WTC11 (cell line): Measurements from ENCODE around the gene SHC3. TPM values are rescaled to one million over a fixed set of nuclear protein-coding genes. Genes with fewer than 3 reads are reported as not detected.

Experiments
- ATAC-seq: fragments of 200-7000 bp; cut with Tn5 transposase; 2 replicates; pipeline ENCODE4 v1.10.0; 2021; ENCODE audit warnings: mild to moderate bottlenecking, moderate library complexity
- CTCF ChIA-PET: fragments of 300-600 bp; sonication (Branson Sonifier 250); formaldehyde crosslinking; loops from one replicate; lab custom pipeline; 2021; ENCODE audit warnings: antibody characterized with exemption; lab: Charles Lee
- POLR2A ChIA-PET: fragments of 350-600 bp; sonication (Branson Sonifier 250); formaldehyde crosslinking; loops from one replicate; lab custom pipeline; 2021; ENCODE audit warnings: antibody characterized with exemption; lab: Charles Lee
- DNase-seq: peaks from one replicate; pipeline ENCODE4 v3.0.0; 2021; ENCODE audit warnings: low spot score
- H3K27ac Mint-ChIP-seq: 2 replicates; pipeline ENCODE4 v1.8.0; 2021; ENCODE audit warnings: mixed read lengths
- H3K27me3 Mint-ChIP-seq: 2 replicates; pipeline ENCODE4 v1.8.0; 2021; ENCODE audit warnings: low read depth, mild to moderate bottlenecking, moderate library complexity, mixed read lengths
- H3K36me3 Mint-ChIP-seq: 2 replicates; pipeline ENCODE4 v1.8.0; 2021; ENCODE audit warnings: mixed read lengths
- H3K4me1 Mint-ChIP-seq: 2 replicates; pipeline ENCODE4 v1.8.0; 2022; ENCODE audit warnings: mixed read lengths
- H3K4me3 Mint-ChIP-seq: 2 replicates; pipeline ENCODE4 v1.8.0; 2021; ENCODE audit warnings: mild to moderate bottlenecking, moderate library complexity, mixed read lengths
- H3K9me3 Mint-ChIP-seq: 2 replicates; pipeline ENCODE4 v1.8.0; 2021; ENCODE audit warnings: mixed read lengths
- ATF1 ChIP-seq: sonication (generic); formaldehyde crosslinking; IDR thresholded peaks from 2 replicates; pipeline ENCODE4 v1.8.1; 2023; ENCODE audit warnings: mild to moderate bottlenecking, moderate library complexity, missing genetic modification reagents
- ESRRA ChIP-seq: sonication (generic); formaldehyde crosslinking; IDR thresholded peaks from 2 replicates; pipeline ENCODE4 v1.8.1; 2022; ENCODE audit warnings: mild to moderate bottlenecking, missing genetic modification reagents, borderline replicate concordance
- ETV6 ChIP-seq: sonication (generic); formaldehyde crosslinking; IDR thresholded peaks from 2 replicates; pipeline ENCODE4 v1.8.1; 2022; ENCODE audit warnings: mild to moderate bottlenecking, missing genetic modification reagents
- HMGA2 ChIP-seq: fragments of 250-450 bp; sonication (Bioruptor Pico); IDR thresholded peaks from 2 replicates; pipeline ENCODE4 v1.4.0; 2021; ENCODE audit warnings: mild to moderate bottlenecking, moderate library complexity
- SMAD4 ChIP-seq: sonication (generic); formaldehyde crosslinking; IDR thresholded peaks from 2 replicates; pipeline ENCODE4 v1.8.0; 2022; ENCODE audit warnings: mild to moderate bottlenecking, missing genetic modification reagents
- SP1 ChIP-seq: sonication (generic); formaldehyde crosslinking; conservative IDR thresholded peaks from 2 replicates; pipeline ENCODE4 v1.8.1; 2022; ENCODE audit warnings: missing genetic modification reagents
- ZNF219 ChIP-seq: sonication (generic); formaldehyde crosslinking; IDR thresholded peaks from 2 replicates; pipeline ENCODE4 v1.8.0; 2023; ENCODE audit warnings: missing genetic modification reagents, mild to moderate bottlenecking, borderline replicate concordance
- total RNA-seq: library from RNA; stranded (reverse); gene quantifications from 3 replicates; pipeline ENCODE4 v1.2.3, GENCODE V29; 2021
- TF ChIP-seq, protein P1 (sequence below): sonication (generic); formaldehyde crosslinking; IDR thresholded peaks from 2 replicates; pipeline ENCODE4 v1.8.1; 2023; ENCODE audit warnings: mild to moderate bottlenecking, missing genetic modification reagents, borderline replicate concordance
- TF ChIP-seq, protein P2 (sequence below): sonication (generic); formaldehyde crosslinking; IDR thresholded peaks from 2 replicates; pipeline ENCODE4 v1.8.1; 2022; ENCODE audit warnings: low read depth, missing genetic modification reagents, borderline replicate concordance
- TF ChIP-seq, protein P3 (sequence below): sonication (generic); formaldehyde crosslinking; IDR thresholded peaks from 2 replicates; pipeline ENCODE4 v1.8.0; 2023; ENCODE audit warnings: missing genetic modification reagents, mild to moderate bottlenecking, borderline replicate concordance
- TF ChIP-seq, protein P4 (sequence below): sonication (generic); formaldehyde crosslinking; IDR thresholded peaks from 2 replicates; pipeline ENCODE4 v1.8.0; 2022; ENCODE audit warnings: mild to moderate bottlenecking, missing genetic modification reagents
- TF ChIP-seq, protein P5 (sequence below): sonication (generic); formaldehyde crosslinking; IDR thresholded peaks from 2 replicates; pipeline ENCODE4 v1.8.0; 2023; ENCODE audit warnings: missing genetic modification reagents
- TF ChIP-seq, protein P6 (sequence below): fragments of 250-450 bp; sonication (Bioruptor Pico); conservative IDR thresholded peaks from 2 replicates; pipeline ENCODE4 v1.9.0; 2021; ENCODE audit warnings: mild to moderate bottlenecking

SHC3 gene
- total RNA-seq, 1 experiment from 2014 or later: 4.9 TPM

DNA sequence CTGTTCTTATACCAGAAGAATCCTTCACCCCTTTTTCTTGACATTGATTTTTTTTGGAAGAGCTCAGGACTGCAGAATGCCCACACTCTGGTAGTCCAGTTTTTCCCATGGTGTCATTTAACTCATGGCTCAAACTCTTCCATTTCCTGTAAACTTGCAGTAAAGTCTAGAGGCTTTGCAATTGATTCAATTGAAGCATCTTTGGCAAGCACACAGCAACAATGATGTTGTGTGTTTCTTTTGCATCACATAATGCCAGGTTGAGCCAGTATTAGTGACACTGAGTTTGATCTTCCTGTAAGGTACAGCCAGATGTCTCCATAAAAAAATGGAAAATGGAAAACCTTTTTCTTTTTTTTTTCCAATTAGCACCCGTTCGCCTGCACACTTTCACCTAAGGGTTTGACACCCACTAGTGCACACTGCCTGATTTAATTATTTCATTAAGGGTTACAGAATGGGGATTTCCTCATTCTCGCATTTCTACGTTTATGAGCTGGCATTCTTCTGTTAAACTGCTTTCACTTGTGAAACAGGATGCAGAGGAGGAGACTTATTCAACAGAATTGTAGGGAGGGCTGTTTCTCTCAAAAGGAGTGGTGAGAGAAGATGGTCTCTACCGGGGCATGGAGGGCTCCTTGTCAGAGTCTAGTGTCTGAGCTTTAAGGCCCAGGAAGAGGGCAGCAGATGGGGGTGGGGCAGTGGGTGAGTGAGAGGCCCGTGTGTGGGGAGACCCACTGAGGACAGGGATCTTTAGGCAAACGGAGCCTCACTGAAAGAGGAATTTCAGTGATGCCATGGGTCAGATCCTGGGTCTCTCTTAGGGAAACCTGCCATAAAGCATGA is 189.6 kb downstream of the SHC3 start:
- 0 out of 2 replicates have a peak overlapping the region, but pooled peaks have one; percentile 5 for H3K4me3 Mint-ChIP-seq
- H3K9me3 Mint-ChIP-seq: peaks cover 9% of the 10 kb centered on the region
- no peak for ATAC-seq
- no peak for DNase-seq
- no peak overlapping the region for H3K27ac Mint-ChIP-seq
- H3K36me3 Mint-ChIP-seq: 0 out of 2 replicates have a peak, but pooled peaks cover 2% of the 10 kb centered on the region
- peaks cover 34% of the 10 kb centered on the region for H3K4me1 Mint-ChIP-seq
- ChIA-PET POLR2A (interaction anchor here (0.7 to 1.2 kb wide), 2 partner anchors 76 to 243 kb away, joined by 3 read pairs; no protein-coding TSS in a partner anchor), CTCF (interaction anchor here (1.2 to 2.3 kb wide), 2 partner anchors 18 to 176 kb away, joined by 5 to 11 read pairs; no protein-coding TSS in a partner anchor)
- H3K27me3 Mint-ChIP-seq: peaks cover 18% of the 10 kb centered on the region
- TF ChIP-seq ATF1: no peak

DNA sequence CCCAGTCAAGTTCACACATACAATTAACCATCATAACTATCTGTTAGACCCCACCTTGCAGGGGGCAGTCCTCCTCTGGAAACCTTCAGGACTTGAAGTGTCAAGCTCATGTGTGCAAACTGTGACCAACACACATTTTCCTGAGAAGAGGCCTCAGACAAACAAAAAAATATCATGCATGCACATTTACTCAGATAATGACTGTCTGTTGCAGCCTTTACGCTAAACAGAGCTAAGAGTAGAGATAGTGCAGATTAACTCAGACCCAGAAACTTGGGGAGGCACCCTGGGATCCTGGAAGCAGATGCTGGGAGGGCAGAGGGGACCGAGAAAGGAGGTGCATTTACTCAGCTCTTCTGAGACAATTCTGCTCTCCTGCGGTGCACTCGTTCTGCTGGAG is 191.0 kb downstream of the SHC3 start:
- no peak overlapping the region for H3K4me3 Mint-ChIP-seq
- H3K9me3 Mint-ChIP-seq: peaks cover 9% of the 10 kb centered on the region
- 0 out of 2 replicates have a peak, but pooled peaks cover 2% of the 10 kb centered on the region for H3K36me3 Mint-ChIP-seq
- CTCF ChIA-PET: interaction anchor here (1.6 kb wide), 1 partner anchor 18 kb away, joined by 5 read pairs; no protein-coding TSS in a partner anchor
- H3K4me1 Mint-ChIP-seq: peaks cover 30% of the 10 kb centered on the region
- H3K27ac Mint-ChIP-seq: no peak overlapping the region
- H3K27me3 Mint-ChIP-seq: peaks cover 16% of the 10 kb centered on the region
- ATAC-seq (no peak), DNase-seq (no peak)
- TF ChIP-seq HMGA2 (CRISPR knock-in tag) (no peak), SMAD4 (CRISPR knock-in tag) (no peak), ETV6 (no peak), SP1 (CRISPR knock-in tag) (no peak), ESRRA (no peak), ZNF219 (CRISPR knock-in tag) (no peak)
- TF ChIP-seq, protein P1, sequence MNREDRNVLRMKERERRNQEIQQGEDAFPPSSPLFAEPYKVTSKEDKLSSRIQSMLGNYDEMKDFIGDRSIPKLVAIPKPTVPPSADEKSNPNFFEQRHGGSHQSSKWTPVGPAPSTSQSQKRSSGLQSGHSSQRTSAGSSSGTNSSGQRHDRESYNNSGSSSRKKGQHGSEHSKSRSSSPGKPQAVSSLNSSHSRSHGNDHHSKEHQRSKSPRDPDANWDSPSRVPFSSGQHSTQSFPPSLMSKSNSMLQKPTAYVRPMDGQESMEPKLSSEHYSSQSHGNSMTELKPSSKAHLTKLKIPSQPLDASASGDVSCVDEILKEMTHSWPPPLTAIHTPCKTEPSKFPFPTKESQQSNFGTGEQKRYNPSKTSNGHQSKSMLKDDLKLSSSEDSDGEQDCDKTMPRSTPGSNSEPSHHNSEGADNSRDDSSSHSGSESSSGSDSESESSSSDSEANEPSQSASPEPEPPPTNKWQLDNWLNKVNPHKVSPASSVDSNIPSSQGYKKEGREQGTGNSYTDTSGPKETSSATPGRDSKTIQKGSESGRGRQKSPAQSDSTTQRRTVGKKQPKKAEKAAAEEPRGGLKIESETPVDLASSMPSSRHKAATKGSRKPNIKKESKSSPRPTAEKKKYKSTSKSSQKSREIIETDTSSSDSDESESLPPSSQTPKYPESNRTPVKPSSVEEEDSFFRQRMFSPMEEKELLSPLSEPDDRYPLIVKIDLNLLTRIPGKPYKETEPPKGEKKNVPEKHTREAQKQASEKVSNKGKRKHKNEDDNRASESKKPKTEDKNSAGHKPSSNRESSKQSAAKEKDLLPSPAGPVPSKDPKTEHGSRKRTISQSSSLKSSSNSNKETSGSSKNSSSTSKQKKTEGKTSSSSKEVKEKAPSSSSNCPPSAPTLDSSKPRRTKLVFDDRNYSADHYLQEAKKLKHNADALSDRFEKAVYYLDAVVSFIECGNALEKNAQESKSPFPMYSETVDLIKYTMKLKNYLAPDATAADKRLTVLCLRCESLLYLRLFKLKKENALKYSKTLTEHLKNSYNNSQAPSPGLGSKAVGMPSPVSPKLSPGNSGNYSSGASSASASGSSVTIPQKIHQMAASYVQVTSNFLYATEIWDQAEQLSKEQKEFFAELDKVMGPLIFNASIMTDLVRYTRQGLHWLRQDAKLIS: no peak
- TF ChIP-seq, protein P2, sequence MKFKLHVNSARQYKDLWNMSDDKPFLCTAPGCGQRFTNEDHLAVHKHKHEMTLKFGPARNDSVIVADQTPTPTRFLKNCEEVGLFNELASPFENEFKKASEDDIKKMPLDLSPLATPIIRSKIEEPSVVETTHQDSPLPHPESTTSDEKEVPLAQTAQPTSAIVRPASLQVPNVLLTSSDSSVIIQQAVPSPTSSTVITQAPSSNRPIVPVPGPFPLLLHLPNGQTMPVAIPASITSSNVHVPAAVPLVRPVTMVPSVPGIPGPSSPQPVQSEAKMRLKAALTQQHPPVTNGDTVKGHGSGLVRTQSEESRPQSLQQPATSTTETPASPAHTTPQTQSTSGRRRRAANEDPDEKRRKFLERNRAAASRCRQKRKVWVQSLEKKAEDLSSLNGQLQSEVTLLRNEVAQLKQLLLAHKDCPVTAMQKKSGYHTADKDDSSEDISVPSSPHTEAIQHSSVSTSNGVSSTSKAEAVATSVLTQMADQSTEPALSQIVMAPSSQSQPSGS (CRISPR knock-in tag): no peak
- TF ChIP-seq, protein P3, sequence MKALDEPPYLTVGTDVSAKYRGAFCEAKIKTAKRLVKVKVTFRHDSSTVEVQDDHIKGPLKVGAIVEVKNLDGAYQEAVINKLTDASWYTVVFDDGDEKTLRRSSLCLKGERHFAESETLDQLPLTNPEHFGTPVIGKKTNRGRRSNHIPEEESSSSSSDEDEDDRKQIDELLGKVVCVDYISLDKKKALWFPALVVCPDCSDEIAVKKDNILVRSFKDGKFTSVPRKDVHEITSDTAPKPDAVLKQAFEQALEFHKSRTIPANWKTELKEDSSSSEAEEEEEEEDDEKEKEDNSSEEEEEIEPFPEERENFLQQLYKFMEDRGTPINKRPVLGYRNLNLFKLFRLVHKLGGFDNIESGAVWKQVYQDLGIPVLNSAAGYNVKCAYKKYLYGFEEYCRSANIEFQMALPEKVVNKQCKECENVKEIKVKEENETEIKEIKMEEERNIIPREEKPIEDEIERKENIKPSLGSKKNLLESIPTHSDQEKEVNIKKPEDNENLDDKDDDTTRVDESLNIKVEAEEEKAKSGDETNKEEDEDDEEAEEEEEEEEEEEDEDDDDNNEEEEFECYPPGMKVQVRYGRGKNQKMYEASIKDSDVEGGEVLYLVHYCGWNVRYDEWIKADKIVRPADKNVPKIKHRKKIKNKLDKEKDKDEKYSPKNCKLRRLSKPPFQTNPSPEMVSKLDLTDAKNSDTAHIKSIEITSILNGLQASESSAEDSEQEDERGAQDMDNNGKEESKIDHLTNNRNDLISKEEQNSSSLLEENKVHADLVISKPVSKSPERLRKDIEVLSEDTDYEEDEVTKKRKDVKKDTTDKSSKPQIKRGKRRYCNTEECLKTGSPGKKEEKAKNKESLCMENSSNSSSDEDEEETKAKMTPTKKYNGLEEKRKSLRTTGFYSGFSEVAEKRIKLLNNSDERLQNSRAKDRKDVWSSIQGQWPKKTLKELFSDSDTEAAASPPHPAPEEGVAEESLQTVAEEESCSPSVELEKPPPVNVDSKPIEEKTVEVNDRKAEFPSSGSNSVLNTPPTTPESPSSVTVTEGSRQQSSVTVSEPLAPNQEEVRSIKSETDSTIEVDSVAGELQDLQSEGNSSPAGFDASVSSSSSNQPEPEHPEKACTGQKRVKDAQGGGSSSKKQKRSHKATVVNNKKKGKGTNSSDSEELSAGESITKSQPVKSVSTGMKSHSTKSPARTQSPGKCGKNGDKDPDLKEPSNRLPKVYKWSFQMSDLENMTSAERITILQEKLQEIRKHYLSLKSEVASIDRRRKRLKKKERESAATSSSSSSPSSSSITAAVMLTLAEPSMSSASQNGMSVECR (CRISPR knock-in tag): no peak
- TF ChIP-seq, protein P4, sequence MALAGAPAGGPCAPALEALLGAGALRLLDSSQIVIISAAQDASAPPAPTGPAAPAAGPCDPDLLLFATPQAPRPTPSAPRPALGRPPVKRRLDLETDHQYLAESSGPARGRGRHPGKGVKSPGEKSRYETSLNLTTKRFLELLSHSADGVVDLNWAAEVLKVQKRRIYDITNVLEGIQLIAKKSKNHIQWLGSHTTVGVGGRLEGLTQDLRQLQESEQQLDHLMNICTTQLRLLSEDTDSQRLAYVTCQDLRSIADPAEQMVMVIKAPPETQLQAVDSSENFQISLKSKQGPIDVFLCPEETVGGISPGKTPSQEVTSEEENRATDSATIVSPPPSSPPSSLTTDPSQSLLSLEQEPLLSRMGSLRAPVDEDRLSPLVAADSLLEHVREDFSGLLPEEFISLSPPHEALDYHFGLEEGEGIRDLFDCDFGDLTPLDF (CRISPR knock-in tag): no peak
- TF ChIP-seq, protein P5, sequence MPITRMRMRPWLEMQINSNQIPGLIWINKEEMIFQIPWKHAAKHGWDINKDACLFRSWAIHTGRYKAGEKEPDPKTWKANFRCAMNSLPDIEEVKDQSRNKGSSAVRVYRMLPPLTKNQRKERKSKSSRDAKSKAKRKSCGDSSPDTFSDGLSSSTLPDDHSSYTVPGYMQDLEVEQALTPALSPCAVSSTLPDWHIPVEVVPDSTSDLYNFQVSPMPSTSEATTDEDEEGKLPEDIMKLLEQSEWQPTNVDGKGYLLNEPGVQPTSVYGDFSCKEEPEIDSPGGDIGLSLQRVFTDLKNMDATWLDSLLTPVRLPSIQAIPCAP (CRISPR knock-in tag): no peak
- TF ChIP-seq, protein P6, sequence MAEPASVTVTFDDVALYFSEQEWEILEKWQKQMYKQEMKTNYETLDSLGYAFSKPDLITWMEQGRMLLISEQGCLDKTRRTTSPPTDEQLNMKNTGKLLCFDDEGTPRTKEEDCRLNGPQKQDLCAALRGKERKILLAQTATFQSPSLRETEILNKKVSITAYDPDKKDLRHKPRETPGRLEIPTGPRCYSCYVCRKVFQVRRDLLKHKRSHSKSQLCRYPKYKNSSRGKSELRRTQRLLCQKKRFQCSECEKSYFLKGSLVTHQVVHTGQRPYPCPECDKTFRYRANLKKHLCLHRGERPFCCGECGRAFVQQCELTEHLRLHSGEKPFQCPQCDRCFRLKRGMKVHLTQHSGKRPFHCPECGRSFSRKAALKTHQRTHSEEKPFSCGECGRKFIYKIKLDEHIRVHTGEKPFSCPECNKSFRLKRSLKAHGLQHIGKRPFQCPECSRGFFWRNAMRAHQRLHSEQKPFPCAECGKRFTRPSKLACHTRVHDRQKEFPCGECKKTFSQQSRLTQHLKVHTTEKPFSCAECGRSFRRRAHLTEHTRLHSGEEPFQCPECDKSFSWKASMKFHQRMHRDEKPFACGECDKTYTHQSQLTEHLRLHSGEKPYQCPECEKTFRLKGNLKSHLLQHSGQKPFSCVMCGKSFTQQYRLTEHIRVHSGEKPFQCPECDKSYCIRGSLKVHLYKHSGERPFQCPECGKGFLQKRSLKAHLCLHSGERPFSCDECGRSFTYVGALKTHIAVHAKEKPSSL: no peak
- POLR2A ChIA-PET: no interaction called here
